GM21825 (cell line): ENCODE data around the gene SLC17A7.

Source experiments
- ATAC-seq: cut with Tn5 transposase; IDR thresholded peaks from one replicate; pipeline ENCODE4 v1.9.1; 2021; ENCODE audit warnings: mild to moderate bottlenecking, moderate library complexity; ENCODE audit not compliant: unreplicated experiment

SLC17A7 gene

GRCh38 chr19:49383599-49383998, 57.7 kb downstream of the SLC17A7 start:
- no peak for ATAC-seq

GRCh38 chr19:49382639-49383038, 58.7 kb downstream of the SLC17A7 start:
- no peak for ATAC-seq

DNA sequence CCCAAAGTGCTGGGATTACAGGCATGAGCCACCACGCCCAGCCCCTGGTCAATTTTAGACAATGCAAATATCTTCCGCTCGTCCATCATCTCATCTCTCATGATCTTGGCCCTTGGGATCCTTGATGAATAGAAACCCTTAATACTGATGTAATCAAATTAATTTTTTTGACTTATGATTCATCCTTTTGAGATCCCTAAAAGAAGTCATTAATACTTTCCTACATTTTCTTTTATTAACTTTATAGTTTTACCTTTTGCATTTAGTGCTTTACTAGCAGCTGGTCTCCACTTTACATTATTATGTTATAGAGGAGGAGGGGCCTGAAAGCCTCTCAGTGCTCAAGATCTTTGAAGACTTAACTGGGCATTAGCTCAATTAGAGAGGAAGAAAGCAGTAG, 60.9 kb downstream of the SLC17A7 start:
- no peak for ATAC-seq
